GM23338 (cell line): Measurements from ENCODE around the gene GAR1. TPM values are rescaled to one million over a fixed set of nuclear protein-coding genes. Genes with fewer than 3 reads are reported as not detected.
A peak's percentile ranks its signal among the peaks of the same experiment; 100 is the strongest.

Experiments
- ATAC-seq: fragments of 200-7000 bp; cut with Tn5 transposase; 3 replicates; pipeline ENCODE4 v1.9.1; 2020
- DNase-seq: peaks from one replicate; pipeline ENCODE4 v3.0.0-alpha.2; 2015; ENCODE audit warnings: low spot score
- H2AFZ ChIP-seq: fragments of 200-600 bp; sonication (generic); 2 replicates; pipeline ENCODE4 v1.8.0; 2016; ENCODE audit warnings: antibody characterized with exemption, mild to moderate bottlenecking, moderate library complexity
- H3F3A ChIP-seq: fragments of 200-600 bp; sonication (generic); replicated peaks from 2 replicates; pipeline ENCODE4 v1.8.0; 2017; ENCODE audit warnings: antibody characterized with exemption, mixed run types, low read depth
- H3K27ac ChIP-seq: fragments of 200-600 bp; sonication (generic); 2 replicates; pipeline ENCODE4 v1.6.1; 2016; ENCODE audit warnings: low read depth
- H3K27me3 ChIP-seq: fragments of 200-600 bp; sonication (generic); 2 replicates; pipeline ENCODE4 v1.8.0; 2016; ENCODE audit warnings: mild to moderate bottlenecking, mixed run types, moderate library complexity; ENCODE audit not compliant: insufficient read depth
- H3K36me3 ChIP-seq: fragments of 200-600 bp; sonication (generic); 2 replicates; pipeline ENCODE4 v1.8.0; 2016; ENCODE audit warnings: mild to moderate bottlenecking; ENCODE audit not compliant: insufficient read depth
- H3K4me1 ChIP-seq: fragments of 200-600 bp; sonication (generic); 2 replicates; pipeline ENCODE4 v1.8.0; 2016; ENCODE audit warnings: mild to moderate bottlenecking, moderate library complexity; ENCODE audit not compliant: insufficient read depth
- H3K4me2 ChIP-seq: fragments of 200-600 bp; sonication (generic); 2 replicates; pipeline ENCODE4 v1.7.1; 2017; ENCODE audit warnings: mixed run types
- H3K4me3 ChIP-seq: fragments of 200-600 bp; sonication (generic); 2 replicates; pipeline ENCODE4 v1.6.1; 2016; ENCODE audit warnings: mixed run types
- H3K79me2 ChIP-seq: fragments of 200-600 bp; sonication (generic); replicated peaks from 2 replicates; pipeline ENCODE4 v1.8.0; 2017; ENCODE audit warnings: mild to moderate bottlenecking; ENCODE audit not compliant: insufficient read depth
- H3K9me2 ChIP-seq: fragments of 200-600 bp; sonication (generic); 2 replicates; pipeline ENCODE4 v1.8.0; 2017; ENCODE audit not compliant: insufficient read depth
- H4K20me1 ChIP-seq: fragments of 200-600 bp; sonication (generic); replicated peaks from 2 replicates; pipeline ENCODE4 v1.8.0; 2017; ENCODE audit warnings: mild to moderate bottlenecking; ENCODE audit not compliant: insufficient read depth
- H3K27ac Mint-ChIP-seq: 2 replicates; pipeline ENCODE4 v1.8.0; 2020; ENCODE audit warnings: inconsistent platforms, mild to moderate bottlenecking, moderate library complexity, mixed read lengths
- H3K27me3 Mint-ChIP-seq: 3 replicates; pipeline ENCODE4 v1.8.0; 2022; ENCODE audit warnings: low read depth, mild to moderate bottlenecking, moderate library complexity, mixed read lengths, inconsistent platforms; ENCODE audit not compliant: insufficient read depth, poor library complexity
- H3K36me3 Mint-ChIP-seq: 3 replicates; pipeline ENCODE4 v1.8.0; 2021; ENCODE audit warnings: low read depth, mild to moderate bottlenecking, inconsistent platforms, moderate library complexity, mixed read lengths
- H3K4me1 Mint-ChIP-seq: 3 replicates; pipeline ENCODE4 v1.8.0; 2020; ENCODE audit warnings: mild to moderate bottlenecking, inconsistent platforms, mixed read lengths
- H3K4me3 Mint-ChIP-seq: 3 replicates; pipeline ENCODE4 v1.8.0; 2021; ENCODE audit warnings: moderate library complexity, mild to moderate bottlenecking, inconsistent platforms, mixed read lengths
- H3K9me3 Mint-ChIP-seq: 3 replicates; pipeline ENCODE4 v1.8.0; 2020; ENCODE audit warnings: moderate library complexity, mild to moderate bottlenecking, inconsistent platforms, mixed read lengths
- CREB1 ChIP-seq: fragments of 250-450 bp; sonication (Bioruptor Pico); IDR thresholded peaks from 2 replicates; pipeline ENCODE4 v1.5.0; 2020; ENCODE audit warnings: low read depth, mild to moderate bottlenecking, moderate library complexity
- EZH2phosphoT487 ChIP-seq: fragments of 200-600 bp; sonication (generic); IDR thresholded peaks from one replicate; pipeline ENCODE4 v1.8.1; 2018; ENCODE audit warnings: antibody characterized with exemption; ENCODE audit not compliant: unreplicated experiment
- JUNB ChIP-seq: IDR thresholded peaks from one replicate; pipeline ENCODE4 v1.6.1; 2016; ENCODE audit warnings: antibody characterized with exemption; ENCODE audit not compliant: unreplicated experiment
- ZNF331 ChIP-seq: fragments of 250-450 bp; sonication (Bioruptor Pico); IDR thresholded peaks from 2 replicates; pipeline ENCODE4 v1.5.0; 2020; ENCODE audit warnings: low read depth, mild to moderate bottlenecking, moderate library complexity
- polyA plus RNA-seq: library from polyadenylated mRNA; unstranded; fragments of >200 nt; fragmentation: Nextera tagmentation; extraction: Ambion mirVana; gene quantifications from 2 replicates; pipeline ENCODE4 v1.2.1, GENCODE V29; 2016
- total RNA-seq: library from RNA; depleted of rRNA; stranded (reverse); fragments of >200 nt; shearing (Covaris generic); gene quantifications from 2 replicates; pipeline ENCODE4 v1.2.3, GENCODE V29; 2014
- TF ChIP-seq, protein P1 (sequence below): IDR thresholded peaks from 2 replicates; pipeline ENCODE4 v1.6.1; 2016; ENCODE audit warnings: antibody characterized with exemption
- TF ChIP-seq, protein P2 (sequence below): fragments of 250-450 bp; sonication (Bioruptor Pico); IDR thresholded peaks from 2 replicates; pipeline ENCODE4 v1.5.0; 2020; ENCODE audit warnings: mild to moderate bottlenecking, moderate library complexity
- TF ChIP-seq, protein P3 (sequence below): IDR thresholded peaks from one replicate; pipeline ENCODE4 v1.6.1; 2018; ENCODE audit warnings: antibody characterized with exemption; ENCODE audit not compliant: unreplicated experiment

The GAR1 gene
- total and polyA plus RNA-seq, 2 experiments from 2014 or later: 13.8 to 98.7 TPM

DNA sequence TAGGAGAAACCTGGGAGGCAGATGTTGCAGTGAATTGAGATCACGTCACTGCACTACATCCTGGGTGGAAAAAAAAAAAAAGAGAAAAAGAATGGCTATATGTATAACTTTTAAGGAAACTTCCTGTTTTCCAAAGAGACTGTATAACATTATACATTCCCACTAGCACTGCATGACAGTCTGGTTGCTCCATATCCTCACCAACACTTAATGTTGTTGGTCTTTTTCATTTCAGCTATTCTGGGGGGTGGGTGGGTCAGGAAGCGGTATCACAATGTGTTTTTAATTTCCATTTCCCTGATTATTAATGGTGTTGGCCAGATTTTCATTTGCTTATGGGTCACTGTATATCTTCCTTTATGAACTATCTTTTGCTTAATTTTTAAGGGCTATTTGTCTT lies 45.7 kb downstream of the GAR1 start (continued):
- no peak for TF ChIP-seq EZH2phosphoT487
- no peak for TF ChIP-seq ZNF331
- TF ChIP-seq CREB1 (CRISPR knock-in tag): no peak
- TF ChIP-seq, protein P1, sequence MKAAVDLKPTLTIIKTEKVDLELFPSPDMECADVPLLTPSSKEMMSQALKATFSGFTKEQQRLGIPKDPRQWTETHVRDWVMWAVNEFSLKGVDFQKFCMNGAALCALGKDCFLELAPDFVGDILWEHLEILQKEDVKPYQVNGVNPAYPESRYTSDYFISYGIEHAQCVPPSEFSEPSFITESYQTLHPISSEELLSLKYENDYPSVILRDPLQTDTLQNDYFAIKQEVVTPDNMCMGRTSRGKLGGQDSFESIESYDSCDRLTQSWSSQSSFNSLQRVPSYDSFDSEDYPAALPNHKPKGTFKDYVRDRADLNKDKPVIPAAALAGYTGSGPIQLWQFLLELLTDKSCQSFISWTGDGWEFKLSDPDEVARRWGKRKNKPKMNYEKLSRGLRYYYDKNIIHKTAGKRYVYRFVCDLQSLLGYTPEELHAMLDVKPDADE: no peak

DNA sequence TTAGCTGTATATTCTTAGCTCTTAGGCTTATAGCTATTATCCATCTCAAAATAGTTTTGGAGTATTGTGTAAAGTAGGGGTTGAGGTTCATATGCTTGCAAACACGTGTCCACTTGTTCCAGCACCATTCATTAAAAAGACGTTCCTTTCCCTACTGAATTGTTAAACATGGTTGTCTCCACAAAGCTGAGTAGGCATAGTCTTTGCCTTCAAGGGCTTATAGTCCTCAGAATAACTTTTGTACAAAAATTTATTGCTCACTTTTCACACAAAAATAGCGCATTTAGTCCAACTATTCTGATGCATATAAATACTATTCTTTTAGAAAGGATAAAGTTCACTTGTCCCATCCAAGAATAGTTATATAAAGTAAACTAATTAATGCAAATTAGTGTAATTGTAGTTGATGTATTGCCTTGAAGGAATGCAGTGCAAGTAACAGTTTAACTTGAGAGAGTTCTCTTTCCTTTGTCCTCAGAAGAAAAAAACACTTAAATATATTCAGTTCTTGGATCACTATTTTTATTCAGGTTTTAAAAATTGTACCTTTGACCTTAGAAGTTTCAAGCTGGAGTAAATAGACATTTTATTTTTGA lies 46.5 kb downstream of the GAR1 start:
- no peak for ATAC-seq

DNA sequence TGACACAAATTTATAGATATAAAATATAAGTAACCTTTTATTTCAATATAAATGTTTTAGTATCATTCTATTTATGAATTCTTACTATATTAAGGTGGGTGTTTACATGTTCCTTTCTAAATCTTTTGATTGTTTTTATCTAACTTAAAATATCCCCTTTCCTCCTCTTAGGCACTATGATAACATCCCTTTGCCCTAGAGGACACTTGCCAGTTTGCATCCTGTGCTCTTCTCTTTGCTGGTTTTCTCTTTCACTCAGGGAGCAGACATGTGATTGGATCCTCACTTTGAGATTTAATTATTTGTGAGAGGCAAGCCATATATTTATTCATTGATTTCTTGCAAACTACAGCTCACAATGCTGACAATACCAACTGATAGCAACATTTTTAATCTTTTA lies 48.6 kb downstream of the GAR1 start:
- no peak overlapping the region for H3K27ac ChIP-seq
- no peak overlapping the region for H3K4me3 ChIP-seq
- DNase-seq: peak; percentile 53
- H3K4me2 ChIP-seq: no peak overlapping the region
- H3K4me1 ChIP-seq: no peaks in the 10 kb centered on the region
- H3K27ac Mint-ChIP-seq: no peak overlapping the region
- peaks cover 8% of the 10 kb centered on the region; the same call in 2 of the 3 replicates for H3K4me1 Mint-ChIP-seq
- no peaks in the 10 kb centered on the region for H3K36me3 ChIP-seq
- H3K79me2 ChIP-seq: no peaks in the 10 kb centered on the region
- no peaks in the 10 kb centered on the region for H3K27me3 ChIP-seq
- peak; percentile 78 for ATAC-seq
- H4K20me1 ChIP-seq: no peaks in the 10 kb centered on the region
- no peaks in the 10 kb centered on the region for H3K27me3 Mint-ChIP-seq
- H3F3A ChIP-seq: no peaks in the 10 kb centered on the region
- H3K9me3 Mint-ChIP-seq: peaks cover 13% of the 10 kb centered on the region; the same call in 2 of the 3 replicates
- no peaks in the 10 kb centered on the region for H3K9me2 ChIP-seq
- H2AFZ ChIP-seq: no peak overlapping the region
- H3K4me3 Mint-ChIP-seq: no peak overlapping the region
- H3K36me3 Mint-ChIP-seq: no peaks in the 10 kb centered on the region; the same call in 2 of the 3 replicates
- TF ChIP-seq, protein P2, sequence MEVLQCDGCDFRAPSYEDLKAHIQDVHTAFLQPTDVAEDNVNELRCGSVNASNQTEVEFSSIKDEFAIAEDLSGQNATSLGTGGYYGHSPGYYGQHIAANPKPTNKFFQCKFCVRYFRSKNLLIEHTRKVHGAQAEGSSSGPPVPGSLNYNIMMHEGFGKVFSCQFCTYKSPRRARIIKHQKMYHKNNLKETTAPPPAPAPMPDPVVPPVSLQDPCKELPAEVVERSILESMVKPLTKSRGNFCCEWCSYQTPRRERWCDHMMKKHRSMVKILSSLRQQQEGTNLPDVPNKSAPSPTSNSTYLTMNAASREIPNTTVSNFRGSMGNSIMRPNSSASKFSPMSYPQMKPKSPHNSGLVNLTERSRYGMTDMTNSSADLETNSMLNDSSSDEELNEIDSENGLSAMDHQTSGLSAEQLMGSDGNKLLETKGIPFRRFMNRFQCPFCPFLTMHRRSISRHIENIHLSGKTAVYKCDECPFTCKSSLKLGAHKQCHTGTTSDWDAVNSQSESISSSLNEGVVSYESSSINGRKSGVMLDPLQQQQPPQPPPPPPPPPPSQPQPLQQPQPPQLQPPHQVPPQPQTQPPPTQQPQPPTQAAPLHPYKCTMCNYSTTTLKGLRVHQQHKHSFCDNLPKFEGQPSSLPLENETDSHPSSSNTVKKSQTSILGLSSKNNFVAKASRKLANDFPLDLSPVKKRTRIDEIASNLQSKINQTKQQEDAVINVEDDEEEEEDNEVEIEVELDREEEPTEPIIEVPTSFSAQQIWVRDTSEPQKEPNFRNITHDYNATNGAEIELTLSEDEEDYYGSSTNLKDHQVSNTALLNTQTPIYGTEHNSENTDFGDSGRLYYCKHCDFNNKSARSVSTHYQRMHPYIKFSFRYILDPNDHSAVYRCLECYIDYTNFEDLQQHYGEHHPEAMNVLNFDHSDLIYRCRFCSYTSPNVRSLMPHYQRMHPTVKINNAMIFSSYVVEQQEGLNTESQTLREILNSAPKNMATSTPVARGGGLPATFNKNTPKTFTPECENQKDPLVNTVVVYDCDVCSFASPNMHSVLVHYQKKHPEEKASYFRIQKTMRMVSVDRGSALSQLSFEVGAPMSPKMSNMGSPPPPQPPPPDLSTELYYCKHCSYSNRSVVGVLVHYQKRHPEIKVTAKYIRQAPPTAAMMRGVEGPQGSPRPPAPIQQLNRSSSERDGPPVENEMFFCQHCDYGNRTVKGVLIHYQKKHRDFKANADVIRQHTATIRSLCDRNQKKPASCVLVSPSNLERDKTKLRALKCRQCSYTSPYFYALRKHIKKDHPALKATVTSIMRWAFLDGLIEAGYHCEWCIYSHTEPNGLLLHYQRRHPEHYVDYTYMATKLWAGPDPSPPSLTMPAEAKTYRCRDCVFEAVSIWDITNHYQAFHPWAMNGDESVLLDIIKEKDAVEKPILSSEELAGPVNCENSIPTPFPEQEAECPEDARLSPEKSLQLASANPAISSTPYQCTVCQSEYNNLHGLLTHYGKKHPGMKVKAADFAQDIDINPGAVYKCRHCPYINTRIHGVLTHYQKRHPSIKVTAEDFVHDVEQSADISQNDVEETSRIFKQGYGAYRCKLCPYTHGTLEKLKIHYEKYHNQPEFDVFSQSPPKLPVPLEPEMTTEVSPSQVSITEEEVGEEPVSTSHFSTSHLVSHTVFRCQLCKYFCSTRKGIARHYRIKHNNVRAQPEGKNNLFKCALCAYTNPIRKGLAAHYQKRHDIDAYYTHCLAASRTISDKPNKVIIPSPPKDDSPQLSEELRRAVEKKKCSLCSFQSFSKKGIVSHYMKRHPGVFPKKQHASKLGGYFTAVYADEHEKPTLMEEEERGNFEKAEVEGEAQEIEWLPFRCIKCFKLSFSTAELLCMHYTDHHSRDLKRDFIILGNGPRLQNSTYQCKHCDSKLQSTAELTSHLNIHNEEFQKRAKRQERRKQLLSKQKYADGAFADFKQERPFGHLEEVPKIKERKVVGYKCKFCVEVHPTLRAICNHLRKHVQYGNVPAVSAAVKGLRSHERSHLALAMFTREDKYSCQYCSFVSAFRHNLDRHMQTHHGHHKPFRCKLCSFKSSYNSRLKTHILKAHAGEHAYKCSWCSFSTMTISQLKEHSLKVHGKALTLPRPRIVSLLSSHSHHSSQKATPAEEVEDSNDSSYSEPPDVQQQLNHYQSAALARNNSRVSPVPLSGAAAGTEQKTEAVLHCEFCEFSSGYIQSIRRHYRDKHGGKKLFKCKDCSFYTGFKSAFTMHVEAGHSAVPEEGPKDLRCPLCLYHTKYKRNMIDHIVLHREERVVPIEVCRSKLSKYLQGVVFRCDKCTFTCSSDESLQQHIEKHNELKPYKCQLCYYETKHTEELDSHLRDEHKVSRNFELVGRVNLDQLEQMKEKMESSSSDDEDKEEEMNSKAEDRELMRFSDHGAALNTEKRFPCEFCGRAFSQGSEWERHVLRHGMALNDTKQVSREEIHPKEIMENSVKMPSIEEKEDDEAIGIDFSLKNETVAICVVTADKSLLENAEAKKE: no peak

More for the DNA sequence above, 46.5 kb downstream of the GAR1 start:
- no peak for TF ChIP-seq ZNF331
- TF ChIP-seq, protein P3, sequence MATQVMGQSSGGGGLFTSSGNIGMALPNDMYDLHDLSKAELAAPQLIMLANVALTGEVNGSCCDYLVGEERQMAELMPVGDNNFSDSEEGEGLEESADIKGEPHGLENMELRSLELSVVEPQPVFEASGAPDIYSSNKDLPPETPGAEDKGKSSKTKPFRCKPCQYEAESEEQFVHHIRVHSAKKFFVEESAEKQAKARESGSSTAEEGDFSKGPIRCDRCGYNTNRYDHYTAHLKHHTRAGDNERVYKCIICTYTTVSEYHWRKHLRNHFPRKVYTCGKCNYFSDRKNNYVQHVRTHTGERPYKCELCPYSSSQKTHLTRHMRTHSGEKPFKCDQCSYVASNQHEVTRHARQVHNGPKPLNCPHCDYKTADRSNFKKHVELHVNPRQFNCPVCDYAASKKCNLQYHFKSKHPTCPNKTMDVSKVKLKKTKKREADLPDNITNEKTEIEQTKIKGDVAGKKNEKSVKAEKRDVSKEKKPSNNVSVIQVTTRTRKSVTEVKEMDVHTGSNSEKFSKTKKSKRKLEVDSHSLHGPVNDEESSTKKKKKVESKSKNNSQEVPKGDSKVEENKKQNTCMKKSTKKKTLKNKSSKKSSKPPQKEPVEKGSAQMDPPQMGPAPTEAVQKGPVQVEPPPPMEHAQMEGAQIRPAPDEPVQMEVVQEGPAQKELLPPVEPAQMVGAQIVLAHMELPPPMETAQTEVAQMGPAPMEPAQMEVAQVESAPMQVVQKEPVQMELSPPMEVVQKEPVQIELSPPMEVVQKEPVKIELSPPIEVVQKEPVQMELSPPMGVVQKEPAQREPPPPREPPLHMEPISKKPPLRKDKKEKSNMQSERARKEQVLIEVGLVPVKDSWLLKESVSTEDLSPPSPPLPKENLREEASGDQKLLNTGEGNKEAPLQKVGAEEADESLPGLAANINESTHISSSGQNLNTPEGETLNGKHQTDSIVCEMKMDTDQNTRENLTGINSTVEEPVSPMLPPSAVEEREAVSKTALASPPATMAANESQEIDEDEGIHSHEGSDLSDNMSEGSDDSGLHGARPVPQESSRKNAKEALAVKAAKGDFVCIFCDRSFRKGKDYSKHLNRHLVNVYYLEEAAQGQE: no peak
- no peak for TF ChIP-seq JUNB
- Histone ChIP-seq H3K4me1 (no peaks in the 10 kb centered on the region), H3K27me3 (no peaks in the 10 kb centered on the region), H3K4me2 (no peak overlapping the region), H3K4me3 (no peak overlapping the region), H2AFZ (no peak overlapping the region), H3K79me2 (no peaks in the 10 kb centered on the region), H3K36me3 (no peaks in the 10 kb centered on the region), H3K27ac (no peak overlapping the region), H4K20me1 (no peaks in the 10 kb centered on the region), H3K9me2 (no peaks in the 10 kb centered on the region), H3F3A (no peaks in the 10 kb centered on the region)
- Mint-ChIP-seq H3K27me3 (no peaks in the 10 kb centered on the region), H3K27ac (no peak overlapping the region), H3K4me1 (peaks cover 8% of the 10 kb centered on the region; the same call in 2 of the 3 replicates), H3K36me3 (no peaks in the 10 kb centered on the region; the same call in 2 of the 3 replicates), H3K4me3 (no peak overlapping the region), H3K9me3 (peaks cover 18% of the 10 kb centered on the region; the same call in 2 of the 3 replicates)
- DNase-seq: no peak
